Glomerular endothelial cell (primary cell): Measurements from ENCODE around the gene UTS2B. TPM values are rescaled to one million over a fixed set of nuclear protein-coding genes. Genes with fewer than 3 reads are reported as not detected.
"Not testable (repeated sequence)": the region's sequence is repeated elsewhere in the genome, so short reads cannot be mapped to it uniquely, and the experiment has no call there.

Experiments used
- DNase-seq: peaks from one replicate; pipeline ENCODE4 v3.0.0-alpha.2; 2011; ENCODE audit warnings: low read depth, low spot score; ENCODE audit errors: extremely low read depth
- total RNA-seq: library from RNA; depleted of rRNA; stranded (reverse); fragments of >200 nt; gene quantifications from 2 replicates; pipeline ENCODE4 v1.2.3, GENCODE V29; 2015

The UTS2B gene
- total RNA-seq, 1 donor from 2014 or later, result 0.29 TPM

GRCh38 chr3:191290311-191291025, 39.9 kb downstream of the UTS2B start:
- DNase-seq, result no peak

- DNase-seq, result no peak
These were observed 46.9 kb downstream of the UTS2B start for GRCh38 chr3:191283400-191283799.

DNA sequence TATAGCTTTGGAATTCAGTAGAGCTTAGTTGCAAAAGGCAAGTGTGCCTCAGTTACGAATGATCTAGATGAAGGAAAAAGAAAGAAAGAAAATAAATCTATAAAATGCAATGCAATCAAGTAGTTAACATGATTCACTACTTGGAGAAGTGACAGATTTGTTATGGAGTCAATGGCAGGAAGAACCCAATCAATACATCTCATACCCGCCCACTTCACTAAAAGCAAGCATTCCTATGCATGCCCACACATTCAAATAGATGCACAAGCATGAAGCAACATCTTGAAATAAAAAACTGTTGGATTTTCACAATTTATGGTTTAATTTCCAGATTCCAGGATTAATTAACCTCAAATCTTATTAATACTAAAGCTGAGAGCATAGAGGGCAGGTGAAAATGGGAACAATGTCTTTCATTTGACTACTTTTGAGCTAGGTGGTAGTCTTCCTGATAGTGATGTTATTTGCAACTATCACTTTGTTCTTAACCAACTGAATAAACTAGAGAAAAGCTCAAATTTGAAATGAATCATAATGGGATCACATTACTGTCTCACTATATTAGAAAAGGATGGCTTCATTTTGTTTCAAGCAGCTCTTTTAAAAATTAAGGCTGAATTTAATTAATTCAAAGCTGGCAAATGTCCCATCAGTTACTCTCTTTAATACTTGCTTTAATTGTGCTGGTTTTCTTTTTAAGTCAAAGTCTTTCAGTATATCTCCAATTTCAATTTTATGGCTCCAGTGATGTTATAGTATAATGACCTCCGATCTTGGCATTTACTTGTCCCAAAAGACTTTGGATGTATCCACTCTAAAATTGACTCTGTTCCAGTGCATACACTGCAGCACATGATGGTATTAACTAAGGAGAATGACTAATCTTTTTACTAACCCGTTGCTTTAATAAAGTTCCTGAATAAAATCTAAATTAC, 47.8 kb downstream of the UTS2B start:
- DNase-seq, result no peak

GRCh38 chr3:191280882-191281281, 49.4 kb downstream of the UTS2B start:
- no peak for DNase-seq

DNA sequence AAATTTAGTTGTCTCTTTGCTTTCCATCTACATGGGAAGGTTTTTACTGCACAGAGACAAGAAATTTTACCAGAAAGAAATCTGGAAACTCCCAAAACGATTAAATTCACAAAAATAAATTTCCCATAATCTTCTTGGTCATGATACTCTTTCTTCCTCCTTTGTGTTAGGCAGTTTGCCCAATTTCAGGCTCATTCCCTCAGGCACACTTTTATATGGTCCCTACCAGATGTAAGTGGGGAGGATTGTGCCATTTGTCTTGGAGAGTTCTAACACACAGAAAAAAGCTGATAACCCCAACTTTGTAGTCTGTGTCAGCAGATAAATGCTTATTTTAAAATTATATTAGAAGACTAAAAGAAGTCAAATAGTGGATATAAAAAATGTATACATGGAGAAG, 50.2 kb downstream of the UTS2B start:
- no peak for DNase-seq

GRCh38 chr3:191275751-191276150, 54.6 kb downstream of the UTS2B start:
- DNase-seq, result no peak

DNA sequence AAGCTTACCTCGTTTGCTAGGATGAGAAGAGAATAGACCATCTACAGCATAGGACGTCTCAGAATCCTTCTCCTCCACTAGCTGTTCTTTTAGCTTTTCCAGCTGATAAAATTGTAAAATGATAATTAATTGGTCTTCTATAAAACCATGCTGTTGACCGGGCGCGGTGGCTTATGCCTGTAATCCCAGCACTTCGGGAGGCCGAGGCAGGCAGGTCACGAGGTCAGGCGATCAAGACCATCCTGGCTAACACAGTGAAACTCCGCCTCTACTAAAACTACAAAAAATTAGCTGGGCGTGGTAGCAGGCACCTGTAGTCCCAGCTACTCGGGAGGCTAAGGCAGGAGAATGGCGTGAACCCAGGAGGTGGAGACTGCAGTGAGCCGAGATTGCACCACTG, 55.1 kb downstream of the UTS2B start:
- DNase-seq, result not testable (repeated sequence)

GRCh38 chr3:191269289-191270085, 60.8 kb downstream of the UTS2B start:
- no peak for DNase-seq

DNA sequence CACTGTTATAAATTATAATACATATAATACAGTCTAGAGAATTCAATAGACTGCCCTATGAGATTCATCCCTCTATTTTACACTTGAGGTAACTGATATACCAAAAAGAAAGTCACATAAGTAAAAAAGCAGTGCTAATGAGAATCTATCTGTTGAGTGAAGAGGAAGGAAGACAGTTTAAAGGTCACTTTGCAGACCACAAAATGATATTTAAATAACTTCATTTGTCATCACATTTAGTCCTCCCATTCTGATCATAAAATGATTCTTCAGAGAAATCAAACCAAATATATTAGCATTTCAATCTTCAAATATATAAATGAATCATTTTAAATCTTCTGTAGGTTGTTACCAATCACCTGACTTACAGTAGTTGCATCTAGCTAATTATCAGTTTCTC, 61.6 kb downstream of the UTS2B start:
- DNase-seq, result no peak

- no peak for DNase-seq
These were observed 66.5 kb downstream of the UTS2B start for GRCh38 chr3:191263850-191264249.

DNA sequence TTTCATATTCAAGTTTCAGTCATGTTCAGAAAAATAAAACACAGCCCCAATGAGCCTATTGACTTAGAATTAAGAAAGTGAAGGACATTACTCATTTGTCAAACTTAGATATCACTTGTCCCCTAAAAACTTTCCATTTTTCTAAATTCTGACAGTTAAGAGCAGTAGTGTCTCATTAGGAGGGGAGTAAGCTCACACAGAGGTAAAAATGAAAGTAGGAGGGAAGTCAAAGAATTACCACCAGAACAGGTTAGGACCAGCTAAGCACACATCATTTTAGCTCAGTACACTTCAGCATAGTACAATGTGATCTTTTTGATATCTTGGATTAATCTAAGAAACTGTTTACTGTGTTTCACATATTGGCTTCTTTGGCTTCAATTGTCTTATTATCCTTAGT, 67.0 kb downstream of the UTS2B start:
- no peak for DNase-seq

- DNase-seq, result no peak
These were observed 67.7 kb downstream of the UTS2B start for GRCh38 chr3:191262650-191263049.

- no peak for DNase-seq
These were observed 69.1 kb downstream of the UTS2B start for GRCh38 chr3:191261304-191261638.

- DNase-seq, result no peak
These were observed 69.7 kb downstream of the UTS2B start for GRCh38 chr3:191260431-191261303.

DNA sequence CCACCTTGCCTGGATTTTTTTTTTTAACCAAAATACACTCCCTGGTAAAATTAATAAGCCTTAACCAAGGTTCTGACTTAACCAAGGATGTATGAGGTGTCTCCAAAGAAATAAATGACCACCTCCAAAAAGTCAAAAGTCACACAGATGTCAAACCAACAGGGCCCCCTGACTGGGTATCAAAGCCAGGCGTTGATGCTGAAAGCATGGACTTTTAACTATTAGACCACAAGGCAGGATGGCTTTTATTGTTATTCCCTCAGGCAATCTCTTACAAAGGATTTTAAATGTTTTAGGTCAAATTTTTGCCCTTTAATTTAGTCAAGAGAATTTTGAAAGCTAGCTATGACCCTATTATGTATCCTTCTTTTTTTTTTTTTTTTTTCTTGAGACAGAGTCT, 70.8 kb downstream of the UTS2B start:
- DNase-seq, result no peak

- DNase-seq, result no peak
These were observed 73.0 kb downstream of the UTS2B start for GRCh38 chr3:191257286-191257685.

DNA sequence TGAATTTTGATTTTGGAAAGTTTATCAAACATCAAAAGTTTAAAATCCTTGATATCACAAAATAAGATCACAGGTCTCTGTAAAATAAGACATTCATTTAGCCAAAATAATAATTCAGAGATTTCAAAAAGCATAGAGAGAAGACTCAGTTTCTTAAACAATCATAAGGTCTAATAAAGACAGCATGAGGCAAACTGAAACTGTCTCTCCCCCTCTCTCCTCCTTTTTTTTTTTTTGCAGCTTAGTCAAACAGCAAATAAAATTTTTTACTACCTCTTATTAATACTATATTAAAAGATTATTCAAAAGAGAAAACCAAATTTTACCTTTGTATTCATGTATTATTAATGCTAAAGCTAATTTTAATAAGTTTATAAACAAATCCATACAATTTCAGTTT, 73.9 kb downstream of the UTS2B start:
- no peak for DNase-seq

- DNase-seq, result no peak
These were observed 75.2 kb downstream of the UTS2B start for GRCh38 chr3:191255156-191255555.

DNA sequence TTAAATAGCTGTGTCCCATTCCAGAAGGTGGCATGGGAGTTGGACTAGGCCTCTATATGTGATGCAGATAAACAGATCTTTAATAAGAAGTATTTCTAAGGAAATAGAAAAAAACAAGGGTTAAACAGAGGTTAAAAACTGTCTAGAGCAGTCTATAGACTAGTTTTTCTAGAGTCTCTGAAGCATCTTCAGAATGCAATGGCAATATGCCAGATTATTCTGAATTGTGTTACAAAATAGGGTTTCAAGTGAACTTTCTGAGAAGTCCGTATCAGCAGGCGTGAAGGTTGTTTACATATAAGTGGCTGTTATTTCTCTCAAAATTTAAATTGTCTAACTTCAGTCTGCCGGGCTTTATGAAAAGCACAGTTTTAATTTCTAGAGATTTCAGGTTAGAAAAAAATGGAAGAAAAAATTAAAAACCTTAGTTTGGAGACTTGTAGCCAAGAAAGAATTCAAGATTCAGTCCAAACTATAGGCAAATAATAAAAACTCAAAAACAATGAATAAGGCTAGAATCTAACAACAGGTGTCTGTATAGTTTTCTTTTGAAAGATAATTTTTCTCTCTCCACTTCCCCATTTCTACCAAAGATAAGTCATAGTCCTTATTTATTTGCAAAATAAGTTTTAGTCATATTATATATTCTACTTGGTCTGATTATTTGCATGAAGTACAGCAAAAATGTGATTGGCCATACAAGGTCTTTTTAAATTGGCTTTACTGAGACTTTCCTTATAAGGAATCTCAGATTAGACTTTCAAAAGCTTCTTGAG, 76.0 kb downstream of the UTS2B start:
- no peak for DNase-seq
